Inflammatory macrophage treated with lipopolysaccharide for 1 hour (primary cell): ENCODE results near the gene SUMF1.

ENCODE experiments used
- DNase-seq, 2 donors: peaks; one replicate each; pipeline ENCODE4 v3.0.0-alpha.2; 2020 to 2022

The SUMF1 gene

DNA sequence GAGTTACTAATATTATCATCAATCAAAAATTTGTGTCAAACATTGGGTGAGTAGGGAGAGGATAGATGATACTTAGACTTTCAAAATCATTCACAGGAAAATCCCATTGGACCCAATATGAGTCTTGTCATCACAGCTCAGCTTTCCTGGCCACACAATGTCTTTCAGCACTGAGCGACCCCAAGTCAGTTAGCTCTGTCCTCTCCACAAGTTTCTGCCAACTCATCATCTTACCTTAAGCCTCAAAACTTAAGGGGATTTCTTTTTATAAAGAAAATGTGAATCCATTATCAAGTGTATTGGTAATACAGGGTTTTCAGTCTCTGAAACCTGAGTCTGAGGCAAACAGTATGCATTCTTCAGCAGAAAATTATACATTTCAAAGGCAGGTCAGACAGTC is 55.8 kb downstream of the SUMF1 start:
- no peak for DNase-seq

DNA sequence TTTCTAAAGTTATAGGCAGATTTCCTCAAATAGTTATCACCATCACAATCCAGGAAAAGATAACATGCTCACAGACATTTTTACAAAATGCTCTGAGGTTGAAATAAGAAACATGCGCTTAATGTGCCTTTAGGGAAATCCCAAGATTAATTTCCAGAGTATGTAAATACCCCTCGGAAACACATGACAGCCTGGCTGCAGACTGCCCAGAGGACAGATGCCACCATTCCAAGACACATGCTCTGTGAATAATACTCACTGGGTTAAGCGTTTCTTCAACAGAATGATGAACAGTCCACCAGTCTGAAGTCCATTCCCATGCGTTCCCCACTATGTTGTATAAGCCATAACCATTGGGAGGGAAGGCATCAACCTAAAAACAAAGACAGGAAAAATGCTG is 56.5 kb downstream of the SUMF1 start:
- peak in 1 of 2 donors; percentile 53 for DNase-seq

DNA sequence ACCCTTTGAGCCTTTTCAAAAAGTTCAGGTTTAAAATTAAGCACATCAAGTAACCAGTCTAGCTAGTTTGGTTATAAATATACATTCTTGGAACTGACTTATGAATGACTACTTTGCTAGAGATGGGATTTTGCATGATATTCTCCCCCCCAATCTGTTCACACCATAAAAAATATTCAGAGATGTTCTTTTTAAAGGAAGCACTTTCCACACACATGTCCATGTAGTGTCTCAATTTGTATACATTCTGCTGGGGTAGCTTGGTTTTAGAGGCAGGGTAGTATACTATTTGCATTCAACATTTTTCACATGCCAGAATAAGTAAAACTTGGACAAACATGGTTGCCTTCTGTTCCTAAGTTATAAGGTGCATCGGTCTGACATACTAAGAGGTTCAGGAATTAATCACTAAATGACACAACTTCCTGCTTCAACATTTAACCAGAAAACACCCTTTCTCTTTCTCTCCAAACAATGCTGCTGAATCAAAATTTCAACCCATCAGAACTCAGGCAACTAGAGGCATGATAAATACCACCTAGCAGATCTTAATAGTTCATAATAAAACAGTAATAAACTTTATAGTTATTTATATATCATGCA is 57.0 kb downstream of the SUMF1 start:
- no peak for DNase-seq

DNA sequence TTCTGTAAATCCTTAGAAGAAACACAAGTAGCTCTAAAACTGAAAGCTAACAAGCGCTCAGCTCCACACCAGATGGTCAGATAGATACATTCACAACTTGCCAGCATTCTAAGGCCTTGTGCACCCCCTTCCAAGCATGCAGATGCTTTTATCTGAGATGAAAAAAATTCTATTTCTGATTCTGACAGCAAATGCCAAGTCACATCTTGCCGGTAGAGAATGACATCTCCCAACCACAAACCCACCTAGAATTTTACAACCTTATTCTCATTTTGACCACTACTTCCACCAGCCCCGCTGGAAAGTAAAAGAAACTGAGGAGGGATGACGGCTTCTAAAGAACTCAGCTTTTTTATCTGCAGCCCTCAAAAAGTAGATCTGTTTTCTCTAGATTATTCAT is 57.7 kb downstream of the SUMF1 start:
- no peak for DNase-seq

DNA sequence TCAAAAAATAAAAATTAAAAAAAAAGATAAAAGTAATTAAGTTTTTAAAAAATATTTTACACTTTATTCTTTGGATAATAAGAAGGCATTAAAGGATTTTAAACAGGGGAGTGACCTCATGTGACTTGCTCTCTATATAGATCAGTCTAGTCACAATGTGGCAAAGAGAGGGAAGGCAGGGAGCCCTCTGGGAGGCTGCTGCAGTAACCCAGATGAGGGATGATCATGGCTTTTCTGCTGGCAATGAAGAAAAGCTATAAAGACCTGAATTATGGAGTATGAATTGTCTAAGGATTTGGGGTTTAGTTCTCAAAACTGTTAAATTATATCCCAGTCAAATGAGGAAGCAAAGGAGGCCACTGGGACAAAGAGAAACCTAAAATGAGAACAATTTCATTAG is 58.1 kb downstream of the SUMF1 start:
- DNase-seq, result no peak

DNA sequence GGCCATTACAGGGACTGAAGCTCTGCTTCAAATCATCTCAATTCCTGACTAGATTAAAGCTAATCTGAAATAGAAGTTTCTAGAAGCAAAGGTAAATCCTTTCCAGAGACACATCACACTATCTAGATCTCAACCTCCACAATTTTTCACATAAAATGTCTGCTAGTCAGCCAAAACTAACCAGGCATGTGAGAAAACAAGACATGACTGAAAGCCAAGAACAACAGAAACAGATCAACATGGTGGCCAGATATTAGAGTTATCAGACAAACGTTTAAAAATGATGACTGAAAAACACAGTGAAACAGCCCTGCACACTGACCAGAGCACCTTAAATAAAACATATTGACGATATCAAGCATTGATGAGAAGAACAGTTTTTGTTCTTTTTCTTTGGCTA is 59.1 kb downstream of the SUMF1 start:
- no peak for DNase-seq

DNA sequence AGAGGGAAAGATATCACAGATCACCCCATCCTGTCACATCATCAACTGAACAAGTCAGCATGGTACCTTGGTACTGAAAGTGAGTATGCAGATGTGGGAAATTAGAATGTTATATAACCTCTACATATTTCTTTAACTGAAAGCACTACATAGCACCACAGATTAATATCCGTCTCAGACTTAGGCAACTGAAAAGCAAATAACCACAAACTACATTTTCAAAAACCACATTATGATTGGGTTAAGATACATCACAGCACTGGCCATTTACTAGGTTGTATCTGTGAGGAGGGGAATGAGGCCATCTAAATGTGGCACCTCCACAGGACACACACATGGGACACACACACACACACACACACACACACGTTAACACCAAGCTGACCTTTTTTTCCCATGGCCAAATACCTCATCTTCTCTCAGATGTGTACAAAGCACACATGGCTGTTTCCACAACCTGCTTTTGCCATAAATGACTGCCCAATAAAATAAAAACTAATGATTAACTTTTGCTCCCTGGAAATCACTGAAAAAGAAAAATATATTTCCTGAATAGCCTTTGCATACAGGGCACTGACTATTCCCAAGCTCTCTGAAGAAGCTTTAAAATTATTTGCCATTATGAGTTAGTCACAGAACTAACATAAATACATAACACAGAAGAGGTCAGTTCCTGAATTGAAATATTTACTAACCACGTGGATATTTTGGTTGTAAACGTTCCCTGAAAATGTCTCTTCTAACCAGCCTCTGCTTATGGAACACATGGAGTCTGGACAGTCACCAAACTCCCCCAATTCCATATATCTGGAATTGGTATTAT is 60.1 kb downstream of the SUMF1 start:
- DNase-seq, result no peak

DNA sequence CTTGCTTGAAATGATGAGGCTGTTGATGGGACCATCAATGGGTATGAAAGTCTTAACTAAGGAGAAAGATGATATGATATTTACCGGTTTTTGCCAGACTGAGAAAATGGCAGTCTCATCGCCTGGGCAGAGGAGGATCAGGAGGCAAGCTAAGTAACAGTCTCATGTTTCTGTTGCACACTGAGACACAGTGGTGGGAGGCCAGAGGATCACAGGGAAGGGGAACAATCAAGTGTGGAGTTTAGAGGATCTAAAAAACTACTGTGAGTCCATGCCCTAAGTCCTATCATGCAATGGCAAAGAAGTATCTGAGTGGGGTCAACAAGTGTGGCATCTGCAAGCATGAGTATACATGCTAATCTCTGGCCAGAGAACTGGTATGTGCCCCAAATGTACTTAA is 62.2 kb downstream of the SUMF1 start:
- peak in 1 of 2 donors; percentile 51 for DNase-seq

DNA sequence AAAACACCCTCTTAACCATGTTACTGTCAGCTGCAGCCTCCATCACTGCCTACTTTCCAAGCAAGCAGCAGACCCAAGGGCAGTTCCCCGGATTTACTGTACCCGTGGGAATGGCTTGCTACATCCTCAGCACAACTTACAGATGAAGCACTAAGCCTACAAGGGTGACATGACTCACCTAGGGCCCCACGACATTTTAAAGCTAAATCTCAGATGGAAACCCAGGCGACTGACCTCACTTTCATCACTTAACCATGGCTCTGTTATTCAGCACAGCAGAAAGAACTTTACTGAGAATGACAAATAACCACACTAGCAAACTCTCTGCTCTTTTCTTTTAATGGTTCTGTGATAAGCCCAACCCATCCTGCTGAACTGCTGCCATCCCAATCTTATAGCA is 65.6 kb downstream of the SUMF1 start:
- DNase-seq, result no peak

DNA sequence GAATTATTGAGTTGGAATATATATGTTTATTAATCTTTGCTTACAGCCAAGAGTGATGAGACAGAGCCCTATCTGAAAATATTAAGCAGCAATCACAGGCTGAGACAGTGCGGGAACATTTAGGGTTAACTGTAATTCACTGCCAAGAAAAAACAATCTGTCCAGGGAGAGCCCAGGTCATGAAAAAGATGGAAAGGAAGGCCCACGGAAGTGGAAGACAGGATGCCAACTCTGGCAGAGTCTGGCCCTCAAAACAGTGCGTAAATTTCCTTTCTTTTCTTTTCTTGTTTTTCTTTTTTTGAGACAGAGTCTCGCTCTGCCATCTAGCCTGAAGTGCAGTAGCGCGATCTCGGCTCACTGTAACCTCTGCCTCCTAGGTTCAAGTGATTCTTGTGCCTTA is 67.6 kb downstream of the SUMF1 start:
- no peak for DNase-seq

DNA sequence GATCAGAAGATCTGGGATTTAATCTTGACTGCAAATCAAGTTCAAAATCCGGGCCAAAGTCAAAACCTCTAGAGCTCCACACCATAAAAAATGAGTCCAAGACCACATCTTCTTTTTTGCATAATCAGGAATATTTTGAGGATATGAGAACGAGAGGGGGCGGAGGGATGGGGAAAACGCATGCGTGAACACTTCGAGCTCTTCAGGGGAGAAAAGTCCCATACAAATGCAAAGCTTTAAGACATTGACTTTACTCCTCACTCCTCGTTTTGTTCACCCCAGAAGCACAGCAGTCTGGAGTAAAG is 68.2 kb downstream of the SUMF1 start:
- peak; percentile 20 to 47 for DNase-seq

DNA sequence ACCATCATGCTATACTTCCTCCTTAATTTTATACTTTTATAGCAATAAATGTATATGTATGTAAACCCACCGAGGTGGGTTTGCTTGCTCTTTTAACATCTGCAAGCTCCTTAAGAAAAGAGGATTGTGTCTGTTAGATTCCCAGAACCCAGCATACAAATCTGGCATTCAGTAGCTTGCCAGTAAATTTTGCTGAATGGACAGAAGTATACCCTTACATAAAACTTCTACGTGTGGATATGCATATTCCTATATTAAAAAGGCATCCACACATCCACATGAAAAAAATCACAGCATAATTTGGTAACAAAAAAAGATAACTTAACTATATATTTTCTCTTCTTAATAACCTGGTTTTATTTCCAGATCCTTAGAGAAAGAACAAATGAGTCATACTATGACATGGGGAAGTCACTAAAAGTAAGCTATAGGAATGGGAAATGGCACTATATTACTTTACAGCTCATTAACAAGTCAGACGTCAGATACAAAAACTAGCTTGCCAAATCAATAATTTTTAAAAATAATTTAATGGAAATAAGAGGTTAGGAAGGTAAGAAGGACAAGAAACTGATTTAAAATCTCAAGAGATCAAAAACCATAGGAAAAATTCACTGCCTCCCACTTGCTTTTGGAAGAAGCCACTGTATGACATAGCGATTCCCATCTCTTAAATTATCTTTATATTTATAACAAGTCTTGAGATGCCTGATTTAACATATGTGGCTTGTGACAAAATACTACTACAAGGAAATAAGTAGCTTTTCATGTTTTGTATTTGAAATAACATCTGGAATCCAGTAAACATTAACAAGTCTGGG is 68.7 kb downstream of the SUMF1 start:
- peak; percentile 44 to 47 for DNase-seq

DNA sequence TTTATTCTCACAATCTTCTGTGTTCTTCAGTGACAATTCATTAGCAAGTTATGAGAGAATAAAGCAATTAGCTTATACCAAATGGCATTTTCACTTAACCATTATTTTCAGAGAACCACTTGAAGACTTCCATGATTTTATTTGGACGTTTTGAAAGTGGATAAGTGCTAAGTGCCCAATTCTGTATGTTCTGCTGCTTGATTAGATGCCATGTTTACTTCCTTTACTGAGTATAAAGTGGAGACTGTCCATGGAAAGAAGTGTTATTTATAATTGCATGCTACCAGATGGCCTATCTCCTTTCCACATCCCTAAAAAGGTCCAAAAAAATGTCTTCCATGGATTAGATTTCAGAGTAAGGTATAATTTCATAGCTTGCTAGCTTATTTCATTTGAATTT is 69.6 kb downstream of the SUMF1 start:
- no peak for DNase-seq

DNA sequence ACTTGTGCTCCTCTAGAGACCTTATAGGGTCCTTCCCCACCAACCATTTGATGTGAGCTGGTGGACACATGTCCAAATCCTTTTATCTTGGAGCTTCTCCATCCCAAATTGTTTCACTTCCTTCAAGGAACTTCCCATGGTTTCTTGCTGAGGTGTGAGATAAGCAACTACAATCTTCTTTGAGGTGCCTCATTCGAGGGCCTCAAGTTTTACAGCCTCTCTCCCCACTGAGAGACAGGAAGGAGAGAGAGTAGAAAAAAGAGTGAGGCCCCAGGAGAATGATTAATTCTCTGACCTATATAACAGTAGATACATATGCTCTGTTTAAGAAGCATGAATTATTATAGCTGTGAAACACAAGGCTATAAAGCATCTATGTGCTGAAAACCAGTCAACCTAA is 70.5 kb downstream of the SUMF1 start:
- DNase-seq, result peak in 1 of 2 donors; percentile 35

DNA sequence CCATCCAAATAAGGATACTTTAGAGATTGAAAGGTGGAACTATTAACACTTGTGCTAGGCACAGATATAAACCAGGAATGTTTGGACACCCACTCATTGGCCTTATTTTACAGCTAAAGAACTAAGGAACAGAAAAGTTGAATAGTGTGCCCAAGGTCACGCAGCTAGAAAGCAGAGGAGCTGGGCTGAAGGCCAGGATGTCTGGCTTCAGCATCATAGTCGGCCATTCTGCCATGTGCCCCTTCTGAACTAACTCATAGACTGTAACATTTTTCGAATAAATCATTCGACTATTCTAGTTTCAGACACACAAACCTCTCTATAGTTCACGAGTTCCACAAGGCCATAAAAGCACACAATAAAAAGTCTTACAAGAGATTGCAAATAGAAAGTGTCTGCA is 71.1 kb downstream of the SUMF1 start:
- no peak for DNase-seq

DNA sequence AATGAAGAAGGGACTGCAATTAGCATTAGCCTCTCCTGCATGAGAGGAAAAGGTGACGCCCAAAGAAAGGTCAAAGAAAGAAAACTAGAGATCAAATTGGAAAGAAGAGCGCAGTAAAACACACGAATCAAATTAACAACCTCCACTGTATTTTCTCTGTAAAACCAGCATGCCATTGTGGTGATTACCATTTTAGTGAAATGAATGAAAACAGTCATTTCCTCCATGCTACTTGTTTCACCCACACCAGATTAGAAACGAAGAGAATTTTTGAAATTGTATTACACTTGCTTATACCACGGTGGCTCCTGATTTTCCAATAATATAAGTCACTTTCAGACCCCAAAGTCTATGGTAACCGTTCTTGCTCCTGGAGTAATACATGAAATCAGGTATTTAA is 71.6 kb downstream of the SUMF1 start:
- no peak for DNase-seq

DNA sequence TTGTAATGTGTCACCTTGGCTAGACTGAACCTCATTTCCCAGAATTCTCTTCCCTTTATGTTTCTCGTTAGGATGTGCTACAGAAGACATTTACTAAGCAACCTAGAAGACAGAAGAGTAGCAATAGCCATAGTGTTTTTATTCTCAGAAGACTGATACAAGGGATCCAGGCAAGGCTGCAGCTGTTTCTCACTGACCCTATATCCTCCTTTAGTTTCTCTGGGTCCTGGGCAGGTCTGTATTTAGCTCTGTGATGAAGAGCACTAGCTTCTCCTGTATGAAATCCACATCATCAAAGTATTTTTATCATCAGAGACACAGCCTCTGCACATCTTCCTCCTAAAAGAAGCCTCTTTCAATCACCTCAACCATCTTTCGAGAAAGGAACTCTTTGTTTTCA is 72.5 kb downstream of the SUMF1 start:
- no peak for DNase-seq

DNA sequence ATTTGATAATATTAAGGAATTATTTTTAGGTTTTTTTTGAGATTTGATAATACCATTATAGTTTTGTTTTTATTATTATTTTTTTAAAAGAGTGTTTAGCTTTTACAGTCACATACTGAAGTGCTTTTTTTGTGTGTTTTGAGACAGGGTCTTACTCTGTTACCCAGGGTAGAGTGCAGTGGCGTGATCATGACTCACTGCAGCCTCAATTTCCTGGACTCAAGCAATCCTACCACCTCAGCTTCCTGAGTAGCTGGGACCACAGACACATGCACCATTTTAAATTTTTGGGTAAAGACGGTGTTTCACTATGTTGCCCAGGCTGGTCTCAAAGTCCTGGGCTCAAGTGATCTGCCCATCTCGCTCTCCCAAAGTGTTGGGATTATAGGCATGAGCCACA is 73.0 kb downstream of the SUMF1 start:
- DNase-seq, result peak; percentile 28 to 46

DNA sequence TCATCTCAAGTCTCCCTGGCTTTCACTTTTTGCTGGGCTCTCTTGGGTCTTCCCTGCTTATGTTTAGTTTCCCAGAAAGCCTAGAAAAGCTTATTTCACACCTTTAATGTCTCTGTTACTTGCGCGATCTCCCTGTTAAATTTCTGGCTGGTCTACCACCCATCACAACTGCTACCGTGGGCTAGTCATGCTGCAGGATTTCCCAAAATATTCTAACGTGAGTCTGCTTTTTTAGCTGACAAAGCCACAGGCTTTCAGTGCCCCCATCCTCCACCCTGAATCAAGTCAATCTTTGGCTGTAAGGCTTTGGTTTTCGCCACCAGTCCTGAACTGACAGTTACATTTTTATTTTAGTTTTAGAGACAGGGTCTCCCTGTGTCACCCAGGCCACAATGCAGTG is 74.1 kb downstream of the SUMF1 start:
- DNase-seq, result no peak

DNA sequence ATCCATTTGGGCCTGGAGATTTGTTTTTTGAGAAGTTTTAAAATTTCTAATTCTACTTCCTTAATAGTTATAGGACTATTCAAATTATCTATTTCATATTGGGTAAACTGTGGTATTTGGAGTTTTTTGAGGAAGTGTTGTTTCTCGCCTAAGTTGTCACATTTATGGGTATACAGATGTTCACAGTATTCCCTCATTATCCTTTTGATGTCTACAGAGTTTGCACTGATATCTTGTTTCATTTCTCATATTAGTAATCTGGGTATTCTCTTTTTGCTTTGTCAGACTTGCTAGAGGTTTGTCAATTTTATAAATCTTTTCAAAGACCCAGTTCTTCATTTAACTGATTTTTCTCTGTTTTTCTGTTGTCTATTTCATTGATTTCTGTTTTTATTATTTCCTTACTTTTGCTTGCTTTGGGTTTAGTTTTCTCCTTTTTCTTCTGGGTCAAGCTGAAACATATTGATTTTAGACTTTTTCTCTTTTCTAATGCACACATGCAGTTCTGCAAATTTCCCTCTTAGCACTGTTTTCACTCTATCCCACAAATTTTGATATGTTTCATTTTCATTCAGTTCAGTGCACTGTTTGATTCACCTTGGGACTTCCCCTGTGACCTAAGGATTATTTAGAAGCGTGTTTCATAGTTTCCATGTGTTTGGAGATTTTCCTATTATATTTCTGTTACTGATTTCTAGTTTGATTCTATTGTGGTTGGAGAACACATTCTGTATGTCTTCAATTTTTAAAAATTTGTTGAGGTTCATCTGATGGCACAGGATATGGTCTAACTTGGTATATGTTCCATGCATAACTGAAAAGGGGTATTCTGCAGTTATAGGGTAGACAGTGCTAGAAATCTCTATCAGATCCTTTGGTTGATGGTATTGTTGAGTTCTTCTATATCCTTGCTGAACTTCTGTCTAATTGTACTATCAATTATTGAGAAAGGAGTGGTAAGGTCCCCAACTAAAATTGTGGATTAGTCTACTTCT is 79.6 kb downstream of the SUMF1 start:
- peak; percentile 58 to 74 for DNase-seq

DNA sequence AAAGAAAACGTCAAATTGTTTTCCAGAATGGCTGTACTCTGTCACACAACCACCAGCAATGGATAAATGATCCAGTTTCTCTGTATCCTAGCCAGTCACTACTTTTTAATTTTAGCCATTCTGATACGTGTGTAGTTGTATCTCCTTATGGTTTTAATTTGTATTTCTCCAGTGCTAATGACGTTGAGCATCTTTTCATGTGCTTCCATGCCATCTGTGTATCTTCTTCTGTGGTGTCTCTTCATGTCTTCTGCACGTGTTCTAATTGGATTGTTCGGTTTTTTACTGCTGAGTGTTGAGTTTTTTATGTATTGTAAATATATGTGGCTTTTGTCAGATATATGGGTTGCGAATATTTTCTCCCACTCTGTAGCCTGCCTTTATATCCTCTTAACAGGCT is 81.9 kb downstream of the SUMF1 start:
- DNase-seq, result no peak

DNA sequence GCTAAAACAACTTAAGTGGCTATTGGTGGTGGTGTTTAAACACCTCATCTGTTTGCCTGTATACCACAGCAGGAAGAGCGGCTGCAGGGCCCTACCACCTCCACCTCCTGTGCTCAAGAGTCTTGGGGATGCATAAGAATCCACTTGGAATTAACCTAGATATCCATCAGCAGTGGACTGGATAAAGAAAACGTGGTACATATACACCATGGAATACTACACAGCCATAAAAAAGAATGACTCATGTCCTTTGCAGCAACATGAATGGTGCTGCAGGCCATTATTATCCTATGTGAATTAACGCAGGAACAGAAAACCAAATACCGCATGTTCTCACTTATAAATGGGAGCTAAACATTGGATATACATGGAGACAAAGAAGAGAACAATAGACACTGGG is 87.1 kb downstream of the SUMF1 start:
- DNase-seq, result no peak

DNA sequence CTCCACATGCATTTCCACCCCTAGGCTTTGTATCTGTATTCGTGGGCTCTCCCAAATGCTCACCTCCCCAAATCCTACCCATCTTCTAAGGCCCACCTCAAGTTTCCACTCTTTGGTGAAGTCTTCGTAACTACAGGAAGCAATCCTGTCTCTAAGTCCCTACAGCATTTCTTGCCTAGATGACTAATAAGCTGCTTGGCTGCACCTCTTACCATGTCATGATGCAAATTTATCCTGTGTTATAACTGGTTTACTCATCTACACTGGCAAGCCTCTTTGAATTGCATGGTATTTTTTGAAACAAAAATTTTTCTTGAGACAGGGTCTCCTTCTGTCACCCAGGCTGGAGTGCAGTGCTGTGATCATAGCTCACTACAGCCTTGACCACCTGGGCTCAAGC is 90.6 kb downstream of the SUMF1 start:
- DNase-seq, result no peak
